ENCODE results near the gene OR56B1. TPM values are rescaled to one million over a fixed set of nuclear protein-coding genes. Genes with fewer than 3 reads are reported as not detected.

The OR56B1 gene
- total and polyA plus RNA-seq, 2 of the 8 experiments (the other 6 are each of a cell fraction or from before 2014, with no cell fraction given) = 0.20 TPM; not detected in 1

GRCh38 chr11:5696210-5696609 is 40.0 kb upstream of the OR56B1 start:
- peaks cover 2% of the 10 kb centered on the region; the same call in 1 of the 2 replicates for H3K23me2 ChIP-seq (ENCODE audit: low read depth, low read length)
- no peak overlapping the region for H3K18ac ChIP-seq (ENCODE audit: extremely low read depth, low read length)
- no peak overlapping the region for H3K9ac ChIP-seq (replicated peaks in 1 of 4; ENCODE audit: extremely low read depth in 1 of 4, low read depth in 3 of 4, low read length in 3 of 4)
- no peak overlapping the region for H3K4me3 ChIP-seq (ENCODE audit: extremely low read depth in 1 of 4, insufficient read depth in 2 of 4, low read depth in 3 of 4, low read length in 4 of 4)
- H3K56ac ChIP-seq (replicated peaks; ENCODE audit: insufficient read length, low read depth, low read length) = no peak overlapping the region
- TF ChIP-seq RBBP5 (IDR thresholded peaks at IDR 0.05; ENCODE audit: borderline replicate concordance, low read depth, low read length) (no peak), ZNF274 (IDR thresholded peaks at IDR 0.05; ENCODE audit: borderline replicate concordance, extremely low read depth, low read length) (no peak), TAF1 (IDR thresholded peaks at IDR 0.05; ENCODE audit: low read depth, low read length) (no peak), SRF (IDR thresholded peaks at IDR 0.05; ENCODE audit: low read depth, low read length) (no peak), CEBPB (IDR thresholded peaks at IDR 0.05; ENCODE audit: low read depth, low read length) (no peak)
- no peak overlapping the region for H4K8ac ChIP-seq (ENCODE audit: extremely low read depth, insufficient read depth, low read length)
- no peak overlapping the region for H2AK5ac ChIP-seq (ENCODE audit: low read depth, low read length)
- no peak overlapping the region for H2BK5ac ChIP-seq (ENCODE audit: low read depth, low read length)
- no peaks in the 10 kb centered on the region for H3K4me1 ChIP-seq (replicated peaks in 1 of 4; ENCODE audit: control insufficient read depth in 3 of 4, insufficient read depth in 4 of 4, low read length in 3 of 4)
- no peak overlapping the region for H3K4me2 ChIP-seq (ENCODE audit: insufficient read depth in 1 of 2, low read depth in 2 of 2, low read length in 2 of 2)
- no peaks in the 10 kb centered on the region for H3K79me1 ChIP-seq (ENCODE audit: low read depth, low read length)
- no peak overlapping the region for H4K5ac ChIP-seq (ENCODE audit: insufficient read length, low read depth, low read length)
- no peaks in the 10 kb centered on the region for H3K9me3 ChIP-seq (ENCODE audit: insufficient read depth in 2 of 2, low read depth in 1 of 2, low read length in 1 of 2)
- peaks cover 0 to 3% of the 10 kb centered on the region in 2 experiments for H4K20me1 ChIP-seq (replicated peaks in 1 of 2; ENCODE audit: control insufficient read depth in 1 of 2, insufficient read depth in 2 of 2, low read length in 2 of 2)
- no peak overlapping the region for H4K91ac ChIP-seq (replicated peaks; ENCODE audit: insufficient read length, low read length)
- H3K4ac ChIP-seq (replicated peaks; ENCODE audit: insufficient read length, low read depth, low read length) = no peak overlapping the region
- ChIA-PET CTCF (ENCODE audit: partially characterized antibody) (interaction anchor here (0.6 to 1.3 kb wide), 3 partner anchors 11 to 111 kb away, joined by 3 to 5 read pairs (median 3); partner anchors contain the start of gene TRIM5), POLR2A (ENCODE audit: partially characterized antibody) (no interaction called here)
- H2BK15ac ChIP-seq (ENCODE audit: low read length) = no peak overlapping the region
- no peak for FAIRE-seq
- H3K27ac ChIP-seq (ENCODE audit: low read depth, low read length) = no peak overlapping the region
- no peak overlapping the region for H3K23ac ChIP-seq (ENCODE audit: insufficient read length)
- no peak overlapping the region for H2BK20ac ChIP-seq (ENCODE audit: low read length)
- DNase-seq (ENCODE audit: low read depth in 1 of 2, low spot score in 2 of 2) = no peak
- no peak overlapping the region for H2BK120ac ChIP-seq (replicated peaks; ENCODE audit: low read depth, low read length)
- no peak overlapping the region for H3K14ac ChIP-seq (ENCODE audit: insufficient read length)
- H2BK12ac ChIP-seq (ENCODE audit: low read depth, low read length) = no peak overlapping the region
- H2AFZ ChIP-seq (ENCODE audit: low read length) = no peak overlapping the region
- H3K27me3 ChIP-seq (replicated peaks in 1 of 4; ENCODE audit: control insufficient read depth in 3 of 4, extremely low read depth in 1 of 4, insufficient read depth in 3 of 4, low read length in 3 of 4) = no peaks in the 10 kb centered on the region
- H3K79me2 ChIP-seq (ENCODE audit: control insufficient read depth in 1 of 2, insufficient read depth in 2 of 2, low read length in 2 of 2) = peaks cover 0 to 39% of the 10 kb centered on the region in 2 experiments; a peak in 2 of 4 replicates
- H3K36me3 ChIP-seq (ENCODE audit: control insufficient read depth in 2 of 4, insufficient read depth in 4 of 4, low read length in 3 of 4) = peaks cover 2 to 44% (median 29%) of the 10 kb centered on the region in 4 experiments; a peak in 7 of 8 replicates
- WGBS, 2 experiments (ENCODE audit: extremely low coverage in 1 of 2, insufficient coverage in 1 of 2, insufficient read length in 1 of 2, insufficient replicate concordance in 2 of 2, low coverage in 1 of 2, low lambda C conversion rate in 2 of 2, missing lambda C conversion rate in 1 of 2) = 100% methylated on average over 2 of the region's 2 CpGs; no CpG with 5 or more reads in 1 of the 2 experiments

Data from H1 (cell line).